Keratinocyte (primary cell): Measurements from ENCODE around the gene ATF5. TPM values are rescaled to one million over a fixed set of nuclear protein-coding genes. Genes with fewer than 3 reads are reported as not detected.

Experiments used
- DNase-seq: peaks from one replicate; pipeline ENCODE4 v3.0.0-alpha.2; 2011; ENCODE audit warnings: low read depth, missing footprints, low spot score
- FAIRE-seq: peaks from 2 replicates; lab custom pipeline; 2011; peaks lifted over from hg19 to GRCh38; lab: Jason Lieb, UNC
- H2AFZ ChIP-seq: 2 replicates; pipeline ENCODE4 v1.6.0; 2012; ENCODE audit warnings: low read length, control low read depth, inconsistent platforms; ENCODE audit not compliant: control insufficient read depth
- H3K27ac ChIP-seq: 2 replicates; pipeline ENCODE4 v1.5.1; 2011; ENCODE audit warnings: low read length; ENCODE audit not compliant: control insufficient read depth, insufficient read depth
- H3K27me3 ChIP-seq: 3 replicates; pipeline ENCODE4 v1.6.0; 2011; ENCODE audit warnings: low read length; ENCODE audit not compliant: control insufficient read depth, insufficient read depth; ENCODE audit errors: extremely low read depth
- H3K36me3 ChIP-seq, 2 experiments: 2 replicates in 1 of 2; 3 replicates in 1 of 2; pipeline ENCODE4 v1.5.1; 2011; ENCODE audit warnings: low read length in 2 of 2, mild to moderate bottlenecking in 1 of 2; ENCODE audit not compliant: control insufficient read depth in 2 of 2, insufficient read depth in 2 of 2; ENCODE audit errors: extremely low read depth in 1 of 2
- H3K4me1 ChIP-seq: 3 replicates; pipeline ENCODE4 v1.5.1; 2011; ENCODE audit warnings: low read length; ENCODE audit not compliant: control insufficient read depth, insufficient read depth; ENCODE audit errors: extremely low read depth
- H3K4me2 ChIP-seq: 3 replicates; pipeline ENCODE4 v1.6.0; 2011; ENCODE audit warnings: low read depth, low read length; ENCODE audit not compliant: control insufficient read depth, insufficient read depth; ENCODE audit errors: extremely low read depth
- H3K4me3 ChIP-seq, 3 experiments: fragments of 200-600 bp in 1 of 3; sonication (generic) in 1 of 3; 2 replicates in 2 of 3; 3 replicates in 1 of 3; pipeline ENCODE4 v1.5.1; 2011 to 2016; ENCODE audit warnings: low read length in 3 of 3, mild to moderate bottlenecking in 3 of 3, control low read depth in 2 of 3, inconsistent platforms in 1 of 3, low read depth in 1 of 3, mixed read lengths in 1 of 3, mixed run types in 1 of 3, moderate library complexity in 1 of 3; ENCODE audit not compliant: control insufficient read depth in 2 of 3, insufficient read depth in 2 of 3; ENCODE audit errors: extremely low read depth in 1 of 3
- H3K79me2 ChIP-seq: 2 replicates; pipeline ENCODE4 v1.6.0; 2012; ENCODE audit warnings: low read length; ENCODE audit not compliant: control insufficient read depth, insufficient read depth
- H3K9ac ChIP-seq: 3 replicates; pipeline ENCODE4 v1.6.0; 2011; ENCODE audit warnings: low read length; ENCODE audit not compliant: control insufficient read depth, insufficient read depth; ENCODE audit errors: extremely low read depth
- H3K9me1 ChIP-seq: 3 replicates; pipeline ENCODE4 v1.6.0; 2011; ENCODE audit warnings: low read length; ENCODE audit not compliant: control insufficient read depth, insufficient read depth; ENCODE audit errors: extremely low read depth
- H3K9me3 ChIP-seq: 2 replicates; pipeline ENCODE4 v1.5.1; 2012; ENCODE audit warnings: low read depth, low read length; ENCODE audit not compliant: control insufficient read depth
- H4K20me1 ChIP-seq: 3 replicates; pipeline ENCODE4 v1.6.0; 2011; ENCODE audit warnings: low read length; ENCODE audit not compliant: control insufficient read depth, insufficient read depth; ENCODE audit errors: extremely low read depth
- EZH2 ChIP-seq: IDR thresholded peaks from one replicate; pipeline ENCODE4 v1.6.1; 2012; ENCODE audit warnings: inconsistent platforms, mild to moderate bottlenecking, low read length, moderate library complexity
- dilution Hi-C: fragments of 300-500 bp; cut with MboI; formaldehyde crosslinking; loops from one replicate; pipeline ENCODE4 v1.7.0; 2020; ENCODE audit warnings: low sequenced_read_pairs; ENCODE audit not compliant: extremely low pct_ligation_motif_present
- polyA plus RNA-seq, 5 experiments: library from polyadenylated mRNA; depleted of rRNA in 3 of 5; stranded (reverse) in 3 of 5; stranded (forward) in 1 of 5; unstranded in 1 of 5; fragments of >200 nt; gene quantifications; 1 replicate in 1 of 5; 2 replicates in 3 of 5; 3 replicates in 1 of 5; pipeline versions ENCODE4 v1.2.1 to v1.2.3, GENCODE V29; 2011 to 2012; ENCODE audit warnings: missing spikeins in 2 of 5, low read depth in 1 of 5, low replicate concordance in 1 of 5
- TF ChIP-seq, protein P1 (sequence below), 3 experiments: IDR thresholded peaks in 1 of 3; conservative IDR thresholded peaks in 1 of 3; optimal IDR thresholded peaks in 1 of 3; 2 replicates in 2 of 3; 3 replicates in 1 of 3; pipeline versions ENCODE3 to v1.5.1; 2011; ENCODE audit warnings: low read length in 3 of 3, mild to moderate bottlenecking in 3 of 3, moderate library complexity in 2 of 3, control low read depth in 1 of 3, inconsistent platforms in 1 of 3; ENCODE audit not compliant: insufficient read depth in 2 of 3; ENCODE audit errors: extremely low read depth in 1 of 3

ATF5 gene
- polyA plus RNA-seq, 1 donor (not counting 4 experiments of a cell fraction or from before 2014, with no cell fraction given), result 6.0 TPM

DNA sequence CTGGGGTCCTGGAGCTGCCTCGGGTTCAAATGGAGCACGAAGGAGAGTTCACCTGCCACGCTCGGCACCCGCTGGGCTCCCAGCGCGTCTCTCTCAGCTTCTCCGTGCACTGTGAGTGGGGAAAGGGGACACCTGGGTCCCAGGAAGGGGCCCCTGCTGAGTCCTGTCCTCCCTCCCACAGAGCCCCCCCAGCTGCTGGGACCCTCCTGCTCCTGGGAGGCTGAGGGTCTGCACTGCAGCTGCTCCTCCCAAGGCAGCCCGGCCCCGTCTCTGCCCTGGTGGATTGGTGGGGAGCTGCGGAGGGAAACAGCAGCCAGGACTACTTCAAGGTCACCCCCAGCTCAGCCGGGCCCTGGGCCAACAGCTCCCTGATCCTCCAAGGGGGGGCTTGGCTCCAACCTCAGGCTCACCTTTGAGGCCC is 43.0 kb downstream of the ATF5 start:
- TF ChIP-seq EZH2, result no peak
- TF ChIP-seq, protein P1, sequence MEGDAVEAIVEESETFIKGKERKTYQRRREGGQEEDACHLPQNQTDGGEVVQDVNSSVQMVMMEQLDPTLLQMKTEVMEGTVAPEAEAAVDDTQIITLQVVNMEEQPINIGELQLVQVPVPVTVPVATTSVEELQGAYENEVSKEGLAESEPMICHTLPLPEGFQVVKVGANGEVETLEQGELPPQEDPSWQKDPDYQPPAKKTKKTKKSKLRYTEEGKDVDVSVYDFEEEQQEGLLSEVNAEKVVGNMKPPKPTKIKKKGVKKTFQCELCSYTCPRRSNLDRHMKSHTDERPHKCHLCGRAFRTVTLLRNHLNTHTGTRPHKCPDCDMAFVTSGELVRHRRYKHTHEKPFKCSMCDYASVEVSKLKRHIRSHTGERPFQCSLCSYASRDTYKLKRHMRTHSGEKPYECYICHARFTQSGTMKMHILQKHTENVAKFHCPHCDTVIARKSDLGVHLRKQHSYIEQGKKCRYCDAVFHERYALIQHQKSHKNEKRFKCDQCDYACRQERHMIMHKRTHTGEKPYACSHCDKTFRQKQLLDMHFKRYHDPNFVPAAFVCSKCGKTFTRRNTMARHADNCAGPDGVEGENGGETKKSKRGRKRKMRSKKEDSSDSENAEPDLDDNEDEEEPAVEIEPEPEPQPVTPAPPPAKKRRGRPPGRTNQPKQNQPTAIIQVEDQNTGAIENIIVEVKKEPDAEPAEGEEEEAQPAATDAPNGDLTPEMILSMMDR (optimal IDR thresholded peaks at IDR 0.05 in 1 of 3, IDR thresholded peaks at IDR 0.05 in 1 of 3, conservative IDR thresholded peaks at IDR 0.05 in 1 of 3; ENCODE audit: extremely low read depth in 1 of 3, insufficient read depth in 2 of 3, low read length in 3 of 3), result no peak
- no peaks in the 10 kb centered on the region for H3K9me3 ChIP-seq
- no peaks in the 10 kb centered on the region for H3K36me3 ChIP-seq
- H2AFZ ChIP-seq, result no peak overlapping the region
- no peaks in the 10 kb centered on the region for H3K79me2 ChIP-seq
- H3K4me2 ChIP-seq, result no peak overlapping the region
- no peaks in the 10 kb centered on the region for H3K4me1 ChIP-seq
- no peak overlapping the region for H3K27ac ChIP-seq
- no peaks in the 10 kb centered on the region for H4K20me1 ChIP-seq
- H3K9ac ChIP-seq, result no peak overlapping the region
- H3K4me3 ChIP-seq, result no peak overlapping the region
- dilution Hi-C loops, result no loop called here
- no peak for FAIRE-seq
- no peaks in the 10 kb centered on the region for H3K9me1 ChIP-seq
- no peak for DNase-seq
- H3K27me3 ChIP-seq, result no peaks in the 10 kb centered on the region

DNA sequence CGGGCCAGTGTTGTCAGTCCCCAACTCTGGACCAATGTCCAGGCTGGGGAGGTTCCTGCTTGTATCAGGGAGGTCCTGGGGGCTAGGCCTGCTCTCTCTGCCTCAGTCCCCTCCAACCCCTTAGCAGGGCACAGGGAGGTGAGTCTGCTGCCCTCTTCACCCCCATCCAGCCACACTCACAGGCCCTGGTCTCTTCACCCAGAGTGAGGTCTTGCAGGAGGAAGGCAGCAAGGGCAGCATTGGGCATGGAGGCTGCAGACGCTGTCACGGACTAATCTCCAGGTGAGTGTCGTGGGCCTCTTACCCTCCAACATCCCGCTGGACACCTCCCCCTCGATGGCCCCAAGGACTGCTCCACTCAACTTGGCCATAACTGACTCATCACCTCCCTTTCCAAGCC is 43.8 kb downstream of the ATF5 start:
- no peaks in the 10 kb centered on the region for H3K79me2 ChIP-seq
- FAIRE-seq (no peak), DNase-seq (no peak)
- dilution Hi-C loops, result no loop called here
- no peaks in the 10 kb centered on the region for H3K36me3 ChIP-seq
- no peak overlapping the region for H3K27ac ChIP-seq
- no peaks in the 10 kb centered on the region for H4K20me1 ChIP-seq
- H3K9me1 ChIP-seq, result no peaks in the 10 kb centered on the region
- no peak overlapping the region for H3K4me3 ChIP-seq
- TF ChIP-seq, protein P1 (optimal IDR thresholded peaks at IDR 0.05 in 1 of 3, IDR thresholded peaks at IDR 0.05 in 1 of 3, conservative IDR thresholded peaks at IDR 0.05 in 1 of 3; ENCODE audit: extremely low read depth in 1 of 3, insufficient read depth in 2 of 3, low read length in 3 of 3), result no peak
- no peak for TF ChIP-seq EZH2
- no peaks in the 10 kb centered on the region for H3K4me1 ChIP-seq
- H3K9ac ChIP-seq, result no peak overlapping the region
- H3K4me2 ChIP-seq, result no peak overlapping the region
- no peaks in the 10 kb centered on the region for H3K27me3 ChIP-seq
- no peak overlapping the region for H2AFZ ChIP-seq
- no peaks in the 10 kb centered on the region for H3K9me3 ChIP-seq
